ENCODE data around the gene MYO10.

- TF ChIP-seq CTCF (conservative IDR thresholded peaks at IDR 0.05) (no peak), ZFX (IDR thresholded peaks at IDR 0.05) (no peak)
Observed at GRCh38 chr5:16618138-16618897, 317.8 kb downstream of the MYO10 start.

Data from C4-2B (cell line).